Heart left ventricle (tissue), 16 donors: ENCODE results near the gene LY86. TPM values are rescaled to one million over a fixed set of nuclear protein-coding genes. Genes with fewer than 3 reads are reported as not detected.

Experiments used
- ATAC-seq, 4 donors: fragments of 200-7000 bp; cut with Tn5 transposase; one replicate each; pipeline ENCODE4 v1.9.1; 2020 to 2022; ENCODE audit warnings: moderate library complexity in 4 of 4, mild to moderate bottlenecking in 3 of 4, moderate number of reproducible peaks in 1 of 4
- DNase-seq, 5 donors: peaks; one replicate each; pipeline ENCODE4 v3.0.0-alpha.2; 2020
- H3K27ac ChIP-seq, 12 donors: fragments of 200-600 bp; sonication (generic) in 4 of 12; one replicate each; pipeline versions ENCODE4 v1.5.0 to v1.8.0; 2016 to 2022; ENCODE audit warnings: mild to moderate bottlenecking in 2 of 12
- H3K27me3 ChIP-seq, 9 donors: fragments of 200-600 bp; sonication (generic) in 2 of 9; one replicate each; pipeline versions ENCODE4 v1.5.1 to v1.8.0; 2016 to 2022; ENCODE audit warnings: mild to moderate bottlenecking in 3 of 9
- H3K36me3 ChIP-seq, 9 donors: fragments of 200-600 bp; sonication (generic) in 2 of 9; one replicate each; pipeline versions ENCODE4 v1.5.0 to v1.8.0; 2018 to 2022; ENCODE audit warnings: mild to moderate bottlenecking in 2 of 9
- H3K4me1 ChIP-seq, 12 donors: fragments of 200-600 bp; sonication (generic) in 4 of 12; one replicate each; pipeline versions ENCODE4 v1.5.0 to v1.8.0; 2016 to 2022; ENCODE audit warnings: mild to moderate bottlenecking in 3 of 12
- H3K4me3 ChIP-seq, 12 donors: fragments of 200-600 bp; sonication (generic) in 4 of 12; one replicate each; pipeline versions ENCODE4 v1.5.0 to v1.8.0; 2017 to 2022; ENCODE audit warnings: mild to moderate bottlenecking in 9 of 12, moderate library complexity in 4 of 12
- H3K9me3 ChIP-seq, 12 donors: fragments of 200-600 bp; sonication (generic) in 4 of 12; one replicate each; pipeline versions ENCODE4 v1.5.0 to v1.8.0; 2016 to 2022; ENCODE audit warnings: mild to moderate bottlenecking in 1 of 12
- CTCF ChIP-seq, 12 donors: fragments of 200-600 bp; sonication (generic) in 4 of 12; IDR thresholded peaks; one replicate each; pipeline versions ENCODE4 v1.5.0 to v1.8.0; 2018 to 2022; ENCODE audit warnings: antibody characterized with exemption in 12 of 12, mild to moderate bottlenecking in 5 of 12
- POLR2A ChIP-seq, 2 donors: fragments of 450-650 bp; IDR thresholded peaks; one replicate each; pipeline ENCODE4 v1.6.1; 2017; ENCODE audit warnings: antibody characterized with exemption in 2 of 2, mild to moderate bottlenecking in 2 of 2, moderate library complexity in 2 of 2
- WGBS, 4 donors: extraction: QIAGEN DNeasy Blood & Tissue Kit in 2 of 4; methylation state at CpG; one replicate each; pipeline versions ENCODE4 v1.1.5 to v1.1.7; 2013 to 2018; 5-methylcytosine and 5-hydroxymethylcytosine counted together
- intact Hi-C, 10 donors: fragments of 100-400 bp; cut with DNase I; formaldehyde crosslinking; loops; one replicate each; pipeline versions ENCODE4 v1.11.1 to v1.14.2; 2022
- polyA plus RNA-seq, 2 donors: library from polyadenylated mRNA; stranded (reverse); fragments of 200-250 nt; gene quantifications; one replicate each; pipeline ENCODE4 v1.2.3, GENCODE V29; 2013
- total RNA-seq, 9 donors: library from RNA; depleted of rRNA in 2 of 9; stranded (reverse); fragments of >200 nt in 2 of 9; fragmentation: NEBNext Ultra II Directional in 3 of 9; extraction: Animal tissue kit (Norgen Biotek cat#: 25700) in 3 of 9; gene quantifications; one replicate each; pipeline versions ENCODE4 v1.1.0 to v1.2.4, GENCODE V29; 2016 to 2023
- donor health status: ischemic (EF 13 %, LVEDD 7.1; RV severe dilation, severe dysfunction).
- donor health status: healthy with polysubstance abuse.
- donor health status: DM: no; HTN: yes; CAD: no.
- donor health status: DM: no; HTN: no; CAD: no.
- donor health status: ischemic (EF 25% LVEDD 6.9; RV normal size, moderate dysfunction).
- donor health status: ischemic (EF 25% LVEDD 5.7; RV mildly dilated, moderate dysfunction).
- donor health status: healthy.
- donor health status: DM: yes; HTN: yes; CAD: no.
- donor health status: ischemic (EF 35%, LVEDD 5.7; RV mildly dilated, moderate dysfunction).
- donor health status: nonischemic (EF 11% LVEDD 7.7; RV severe dilation, severe dysfunction).
- donor health status: DM: yes; HTN: yes; CAD: no.
- donor health status: PGD.
- donor health status: ischemic (EF 29% LVEDD 5.4; RV normal size, mild dysfunction).
- donor health status: nonischemic (EF 23%, LVEDD 6.1; RV moderate dilation, normal function).

The LY86 gene
- total and polyA plus RNA-seq, 11 donors, result 0.23 to 13.4 (median 0.75) TPM

- DNase-seq, result no peak
- no peaks in the 10 kb centered on the region for H3K9me3 ChIP-seq
- peak overlapping the region in 1 of 12 donors; percentile 80 for H3K27ac ChIP-seq
- ATAC-seq, result no peak
- H3K36me3 ChIP-seq, result no peaks in the 10 kb centered on the region
- WGBS, 4 donors, result 85 to 88% (median 88%) methylated on average over 12 of the region's 12 CpGs
- intact Hi-C loops, result loop anchor here in 2 of 10 donors (5.0 kb wide), 2 partner anchors 37 to 422 kb away; partner anchors contain the start of gene RREB1 (in 1 of the 2)
- H3K4me3 ChIP-seq, result no peak overlapping the region
- no peaks in the 10 kb centered on the region for H3K27me3 ChIP-seq
- TF ChIP-seq CTCF (IDR thresholded peaks at IDR 0.05), result no peak
- TF ChIP-seq POLR2A (IDR thresholded peaks at IDR 0.05), result no peak
- peaks cover 6 to 93% (median 37%) of the 10 kb centered on the region in 12 donors for H3K4me1 ChIP-seq
Measured at GRCh38 chr6:6685249-6686040, 96.9 kb downstream of the LY86 start.

- H3K27ac ChIP-seq, result peak overlapping the region; percentile 28 to 90 (median 81)
- peak overlapping the region in 4 of 12 donors; percentile 22 to 37 (median 26) for H3K4me3 ChIP-seq
- ATAC-seq, result no peak
Measured at GRCh38 chr6:6686176-6686575, 97.7 kb downstream of the LY86 start.

GRCh38 chr6:6686748-6687601, 98.5 kb downstream of the LY86 start:
- Histone ChIP-seq H3K36me3 (no peaks in the 10 kb centered on the region), H3K27ac (peak overlapping the region; percentile 48 to 90 (median 84)), H3K27me3 (no peaks in the 10 kb centered on the region), H3K4me3 (peak overlapping the region in 10 of 12 donors; percentile 27 to 46 (median 38)), H3K9me3 (peaks cover 0 to 10% (median 0%) of the 10 kb centered on the region in 12 donors), H3K4me1 (peaks cover 6 to 80% (median 37%) of the 10 kb centered on the region in 12 donors)
- no peak for TF ChIP-seq CTCF (IDR thresholded peaks at IDR 0.05)
- TF ChIP-seq POLR2A (IDR thresholded peaks at IDR 0.05), result peak in 1 of 2 donors; percentile 21
- 28 to 41% (median 29%) methylated on average over 26 of the region's 26 CpGs for WGBS, 4 donors
- DNase-seq, result peak; percentile 94 to 97 (median 96)
- ATAC-seq, result peak; percentile 90 to 95 (median 91)
- intact Hi-C loops, result loop anchor here in 2 of 10 donors (5.0 kb wide), 2 partner anchors 35 to 420 kb away; partner anchors contain the start of gene RREB1 (in 1 of the 2)

More at GRCh38 chr6:6686176-6686575, 97.7 kb downstream of the LY86 start:
- Histone ChIP-seq H3K4me1 (peaks cover 6 to 87% (median 37%) of the 10 kb centered on the region in 12 donors), H3K36me3 (no peaks in the 10 kb centered on the region), H3K27me3 (no peaks in the 10 kb centered on the region), H3K9me3 (peaks cover 0 to 4% (median 0%) of the 10 kb centered on the region in 12 donors)
- no peak for DNase-seq
- intact Hi-C loops, result loop anchor here in 2 of 10 donors (5.0 kb wide), 2 partner anchors 36 to 421 kb away; partner anchors contain the start of gene RREB1 (in 1 of the 2)
- 87 to 93% (median 90%) methylated on average over 7 of the region's 7 CpGs for WGBS, 4 donors
- TF ChIP-seq CTCF (IDR thresholded peaks at IDR 0.05), result no peak
- TF ChIP-seq POLR2A (IDR thresholded peaks at IDR 0.05), result no peak
